Ectodermal cell (in vitro differentiated cells): ENCODE results near the gene TRPM2.

Experiments used
- H3K27ac ChIP-seq: 2 replicates; pipeline ENCODE4 v1.7.0; 2013; ENCODE audit warnings: mild to moderate bottlenecking, low read depth, low read length; ENCODE audit not compliant: insufficient read depth, poor library complexity, severe bottlenecking
- H3K27me3 ChIP-seq: 2 replicates; pipeline ENCODE4 v1.7.0; 2013; ENCODE audit warnings: mild to moderate bottlenecking, low read length; ENCODE audit not compliant: insufficient read depth, control insufficient read depth, poor library complexity, severe bottlenecking
- H3K36me3 ChIP-seq: one replicate; pipeline ENCODE4 v1.7.0; 2013; ENCODE audit warnings: low read length; ENCODE audit not compliant: control insufficient read depth, insufficient read depth
- H3K4me1 ChIP-seq: one replicate; pipeline ENCODE4 v1.7.0; 2013; ENCODE audit warnings: low read length; ENCODE audit not compliant: control insufficient read depth, insufficient read depth
- H3K4me3 ChIP-seq: 2 replicates; pipeline ENCODE4 v1.7.0; 2013; ENCODE audit warnings: low read depth, low read length, control low read depth; ENCODE audit not compliant: insufficient read depth
- H3K9me3 ChIP-seq: 2 replicates; pipeline ENCODE4 v1.7.0; 2013; ENCODE audit warnings: mild to moderate bottlenecking, low read length, moderate library complexity; ENCODE audit not compliant: control insufficient read depth
- WGBS, 2 experiments: methylation state at CpG; one replicate each; pipeline ENCODE4 v1.1.7; 2013; ENCODE audit warnings: missing lambda C conversion rate in 2 of 2; 5-methylcytosine and 5-hydroxymethylcytosine counted together

Gene TRPM2

DNA sequence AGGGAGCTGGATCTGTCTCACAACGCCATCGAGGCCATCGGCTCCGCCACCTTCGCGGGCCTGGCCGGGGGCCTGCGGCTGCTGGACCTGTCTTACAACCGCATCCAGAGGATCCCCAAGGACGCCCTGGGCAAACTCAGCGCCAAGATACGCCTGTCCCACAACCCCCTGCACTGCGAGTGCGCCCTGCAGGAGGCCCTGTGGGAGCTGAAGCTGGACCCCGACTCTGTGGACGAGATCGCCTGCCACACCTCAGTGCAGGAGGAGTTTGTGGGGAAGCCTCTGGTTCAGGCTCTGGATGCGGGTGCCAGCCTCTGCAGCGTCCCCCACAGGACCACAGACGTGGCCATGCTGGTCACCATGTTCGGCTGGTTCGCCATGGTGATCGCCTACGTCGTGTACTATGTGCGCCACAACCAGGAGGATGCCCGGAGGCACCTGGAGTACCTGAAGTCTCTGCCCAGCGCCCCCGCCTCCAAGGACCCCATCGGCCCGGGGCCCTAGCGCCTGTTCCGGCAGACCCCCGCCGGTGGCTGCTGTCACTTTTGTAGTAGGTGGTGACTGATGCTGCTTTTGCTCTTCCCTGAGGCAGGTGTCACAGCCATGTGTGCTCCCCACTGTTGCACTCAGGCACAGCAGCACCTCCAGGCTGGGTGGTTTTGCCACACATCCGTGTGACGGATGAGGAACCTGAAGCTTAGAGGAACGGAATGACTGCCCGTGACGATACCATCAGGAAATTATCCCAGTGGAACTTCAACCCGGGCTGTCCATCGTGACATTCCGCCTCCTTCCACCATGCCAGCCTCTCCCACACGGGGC is 103.7 kb downstream of the TRPM2 start:
- Histone ChIP-seq H3K36me3 (no peaks in the 10 kb centered on the region), H3K27me3 (peaks cover 14% of the 10 kb centered on the region), H3K9me3 (peaks cover 3% of the 10 kb centered on the region), H3K4me3 (no peak overlapping the region), H3K27ac (no peak overlapping the region), H3K4me1 (no peaks in the 10 kb centered on the region)
- WGBS, 2 experiments: 95 to 97% methylated on average over 44 of the region's 44 CpGs

DNA sequence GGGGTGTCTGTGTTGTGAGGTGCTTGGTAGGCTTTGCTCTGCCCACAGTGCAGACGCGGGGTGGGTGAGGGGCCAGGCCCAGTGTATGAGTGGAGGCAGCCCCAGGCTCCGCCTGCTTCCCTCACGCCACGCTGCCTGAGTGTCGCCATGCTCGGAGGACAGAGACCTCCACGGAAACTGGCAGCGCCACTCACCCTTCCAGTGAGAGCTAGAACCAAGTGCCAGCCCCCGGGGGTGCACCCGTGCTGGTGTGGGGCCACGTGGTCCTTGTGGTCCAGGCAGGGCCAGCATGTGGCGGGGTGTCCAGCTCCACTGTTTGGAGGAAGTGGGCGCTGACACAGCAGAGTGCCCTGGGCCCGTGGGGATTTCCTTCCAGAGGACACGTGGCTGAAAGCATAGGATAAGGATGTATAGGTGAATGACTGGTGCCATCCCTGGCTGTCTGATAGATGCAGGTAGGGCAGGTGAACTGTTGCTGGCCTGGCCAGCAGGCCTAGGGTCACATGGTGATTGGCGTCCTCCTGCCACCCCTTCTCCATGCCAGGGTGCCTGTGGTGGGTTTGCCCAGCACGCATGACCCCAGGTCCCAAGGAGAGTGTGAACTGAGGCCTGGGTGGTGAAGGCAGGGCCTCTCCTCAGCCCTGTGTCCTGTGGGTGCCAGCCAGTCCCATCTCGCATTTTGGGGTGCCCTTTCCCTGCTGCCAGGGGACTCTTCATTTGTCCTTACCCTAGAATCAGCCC is 105.7 kb downstream of the TRPM2 start:
- H3K9me3 ChIP-seq: peaks cover 2% of the 10 kb centered on the region
- H3K27me3 ChIP-seq: peaks cover 14% of the 10 kb centered on the region
- no peaks in the 10 kb centered on the region for H3K36me3 ChIP-seq
- H3K4me1 ChIP-seq: no peaks in the 10 kb centered on the region
- 94 to 95% methylated on average over 19 of the region's 19 CpGs for WGBS, 2 experiments
- no peak overlapping the region for H3K4me3 ChIP-seq
- H3K27ac ChIP-seq: no peak overlapping the region

DNA sequence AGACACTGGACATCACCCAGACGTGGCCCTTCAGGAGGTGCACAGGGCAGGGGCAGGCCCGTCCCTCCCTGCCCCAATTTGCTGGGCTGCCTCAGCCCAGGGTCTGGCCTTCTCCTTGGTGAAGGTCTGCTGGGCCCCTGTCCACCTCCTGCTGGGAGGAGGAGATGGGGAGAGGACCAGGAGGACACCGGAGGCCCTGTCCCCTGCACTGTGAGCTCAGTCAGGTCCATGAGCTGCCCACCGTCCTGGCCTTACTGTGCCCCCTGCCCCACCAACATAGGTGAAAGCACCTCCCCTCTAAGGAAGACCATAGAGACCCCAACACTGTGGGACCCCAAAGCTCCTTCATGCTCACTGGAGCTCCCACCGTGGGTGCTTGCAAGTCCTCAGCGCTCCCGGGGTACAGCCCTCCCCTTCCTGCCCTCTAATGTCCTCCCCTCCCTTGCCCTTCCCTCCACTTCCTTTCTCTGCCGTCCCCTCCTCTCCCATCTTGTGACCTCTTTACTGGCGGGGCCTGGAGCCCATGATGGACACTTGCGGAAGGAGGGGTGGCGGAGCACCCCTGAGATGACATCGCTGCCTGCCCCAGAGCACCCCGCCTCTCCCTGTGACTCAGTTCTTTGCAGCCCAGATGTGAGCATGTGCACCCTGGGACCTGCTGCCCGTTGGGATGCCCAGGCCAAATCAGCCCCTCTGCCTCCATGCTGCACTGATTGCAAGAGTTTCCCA is 106.5 kb downstream of the TRPM2 start:
- H3K4me1 ChIP-seq: no peaks in the 10 kb centered on the region
- 92% methylated on average over 14 of the region's 14 CpGs for WGBS, 2 experiments
- H3K9me3 ChIP-seq: no peaks in the 10 kb centered on the region
- H3K36me3 ChIP-seq: no peaks in the 10 kb centered on the region
- no peak overlapping the region for H3K27ac ChIP-seq
- no peak overlapping the region for H3K4me3 ChIP-seq
- H3K27me3 ChIP-seq: peaks cover 9% of the 10 kb centered on the region

DNA sequence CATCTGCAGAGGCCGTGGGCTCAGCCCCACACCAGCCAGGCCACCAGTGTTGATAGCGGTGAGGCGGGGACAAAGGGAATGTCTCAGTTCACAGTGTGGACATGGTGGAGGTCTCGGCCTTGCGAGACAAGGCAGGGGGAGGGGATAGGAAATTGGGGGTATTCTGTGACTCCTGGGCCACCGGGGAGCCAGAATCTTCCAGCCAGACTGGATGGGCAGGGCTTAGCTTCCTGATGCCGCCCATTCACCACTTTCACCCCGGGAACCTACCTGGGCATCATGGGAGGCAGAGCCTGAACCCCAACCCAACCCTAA is 107.0 kb downstream of the TRPM2 start:
- no peak overlapping the region for H3K4me3 ChIP-seq
- 92 to 96% methylated on average over 8 of the region's 8 CpGs for WGBS, 2 experiments
- peaks cover 9% of the 10 kb centered on the region for H3K27me3 ChIP-seq
- H3K27ac ChIP-seq: no peak overlapping the region
- H3K36me3 ChIP-seq: no peaks in the 10 kb centered on the region
- no peaks in the 10 kb centered on the region for H3K4me1 ChIP-seq
- H3K9me3 ChIP-seq: no peaks in the 10 kb centered on the region

DNA sequence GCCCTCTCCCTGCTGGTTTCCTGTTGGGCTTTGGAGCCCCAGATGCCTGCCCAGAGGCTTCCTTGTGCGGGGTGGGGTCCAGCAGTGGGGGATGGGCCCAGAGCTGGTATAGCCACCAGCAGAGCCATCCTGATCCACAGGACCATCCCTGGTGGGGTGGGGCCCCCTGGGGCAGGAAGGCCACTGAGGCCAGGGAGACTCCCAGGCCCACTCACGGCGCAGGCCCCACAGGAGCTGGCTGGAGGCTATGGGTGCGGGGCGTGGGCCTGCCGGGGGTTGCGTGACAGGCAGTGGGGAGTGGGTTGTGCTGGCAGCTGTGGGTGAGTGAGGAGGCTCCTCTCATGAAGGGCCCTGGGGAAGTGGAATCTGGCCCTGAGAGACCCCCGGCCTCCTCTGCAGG is 107.6 kb downstream of the TRPM2 start:
- Histone ChIP-seq H3K9me3 (no peaks in the 10 kb centered on the region), H3K27ac (no peak overlapping the region), H3K27me3 (peaks cover 6% of the 10 kb centered on the region), H3K4me3 (no peak overlapping the region), H3K4me1 (no peaks in the 10 kb centered on the region), H3K36me3 (no peaks in the 10 kb centered on the region)
- WGBS, 2 experiments: 95 to 97% methylated on average over 8 of the region's 8 CpGs

DNA sequence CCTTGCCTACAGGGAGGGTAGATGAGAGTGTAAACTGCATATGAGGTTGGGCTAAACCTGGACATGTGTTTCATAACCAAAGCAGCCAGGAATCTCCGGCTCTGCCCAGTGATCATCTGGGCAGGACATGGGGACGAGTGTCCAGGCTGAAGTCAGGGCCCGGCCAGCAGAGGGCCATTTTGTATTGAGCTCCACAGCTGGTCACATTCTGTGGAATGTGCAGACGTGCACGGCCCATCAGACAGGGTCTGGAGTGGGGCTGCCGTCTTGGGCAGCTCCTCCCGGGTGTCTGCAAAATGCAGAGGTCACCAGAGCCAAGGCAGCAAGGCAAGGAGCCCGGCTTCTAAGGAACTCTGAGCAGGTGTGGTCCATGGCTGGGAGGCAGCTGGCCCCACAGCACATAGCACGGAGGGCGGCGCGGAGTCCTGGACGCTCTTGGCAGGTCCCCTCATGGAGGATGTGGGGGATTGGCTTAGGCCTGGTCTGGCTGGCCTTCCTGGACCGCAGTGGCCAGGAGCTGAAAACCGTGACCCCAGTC is 108.1 kb downstream of the TRPM2 start:
- no peak overlapping the region for H3K4me3 ChIP-seq
- 92% methylated on average over 15 of the region's 15 CpGs for WGBS, 2 experiments
- no peaks in the 10 kb centered on the region for H3K36me3 ChIP-seq

DNA sequence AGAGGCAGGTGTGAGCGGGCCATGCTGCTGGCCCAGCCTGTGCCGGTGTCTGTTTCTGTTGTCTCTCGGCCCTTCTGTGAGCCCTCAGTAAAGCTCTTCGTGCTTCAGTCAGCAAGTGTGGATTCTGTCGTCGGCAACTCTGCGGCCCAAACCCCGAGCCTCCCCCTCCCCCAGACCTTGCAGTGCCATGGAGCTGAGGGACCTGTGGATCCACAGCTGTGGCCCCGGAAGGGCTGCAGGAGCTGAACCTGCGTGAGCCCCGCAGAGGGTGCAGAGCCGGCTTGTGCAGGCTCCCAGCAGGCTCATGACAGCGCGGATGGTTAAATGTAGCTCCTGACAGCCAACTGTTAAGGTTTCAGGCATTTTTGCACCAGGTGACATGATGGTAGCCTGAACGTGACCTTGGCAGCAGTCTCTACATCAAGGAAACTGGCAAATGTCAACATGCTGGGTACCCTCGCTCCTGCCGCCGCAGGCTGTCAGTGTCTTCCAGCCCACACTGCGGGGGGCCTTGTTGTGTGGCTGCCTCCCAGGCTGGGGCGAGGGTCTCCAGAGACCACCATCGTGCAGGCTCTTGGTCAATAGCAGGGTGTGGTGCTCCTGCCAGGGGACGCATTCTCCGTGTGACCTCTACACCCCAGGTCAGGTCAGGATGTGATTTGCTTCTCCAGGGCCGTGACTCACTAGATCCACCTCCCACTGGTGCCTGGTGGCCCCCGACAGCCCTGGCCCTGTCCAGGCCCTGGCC is 108.8 kb downstream of the TRPM2 start:
- Histone ChIP-seq H3K36me3 (no peaks in the 10 kb centered on the region), H3K4me1 (no peaks in the 10 kb centered on the region), H3K27ac (no peak overlapping the region), H3K4me3 (no peak overlapping the region), H3K27me3 (no peaks in the 10 kb centered on the region), H3K9me3 (no peaks in the 10 kb centered on the region)
- WGBS, 2 experiments: 88 to 90% methylated on average over 25 of the region's 25 CpGs

More for the DNA sequence above, 108.1 kb downstream of the TRPM2 start:
- no peak overlapping the region for H3K27ac ChIP-seq
- H3K27me3 ChIP-seq: peaks cover under 1% of the 10 kb centered on the region
- no peaks in the 10 kb centered on the region for H3K9me3 ChIP-seq
- H3K4me1 ChIP-seq: no peaks in the 10 kb centered on the region

DNA sequence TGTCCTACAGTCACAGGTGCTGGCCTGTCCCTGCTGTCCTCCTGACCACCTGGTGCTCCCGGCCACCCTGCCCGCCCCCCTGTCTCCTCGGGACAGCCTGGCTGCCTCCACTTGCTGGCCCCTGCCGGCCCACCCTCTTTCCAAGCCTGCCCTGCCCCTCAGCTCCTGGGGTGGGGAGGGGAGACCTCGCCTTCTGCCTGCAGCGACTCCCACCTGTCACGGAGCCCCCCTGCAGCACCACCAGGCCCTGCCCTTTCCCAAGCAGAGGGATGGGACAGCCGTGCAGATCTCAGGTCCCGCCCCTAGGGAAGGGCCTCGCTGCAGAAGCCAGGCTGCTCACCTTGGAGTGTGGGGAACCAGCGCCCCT is 109.4 kb downstream of the TRPM2 start:
- 87 to 88% methylated on average over 11 of the region's 11 CpGs for WGBS, 2 experiments
- no peaks in the 10 kb centered on the region for H3K9me3 ChIP-seq

DNA sequence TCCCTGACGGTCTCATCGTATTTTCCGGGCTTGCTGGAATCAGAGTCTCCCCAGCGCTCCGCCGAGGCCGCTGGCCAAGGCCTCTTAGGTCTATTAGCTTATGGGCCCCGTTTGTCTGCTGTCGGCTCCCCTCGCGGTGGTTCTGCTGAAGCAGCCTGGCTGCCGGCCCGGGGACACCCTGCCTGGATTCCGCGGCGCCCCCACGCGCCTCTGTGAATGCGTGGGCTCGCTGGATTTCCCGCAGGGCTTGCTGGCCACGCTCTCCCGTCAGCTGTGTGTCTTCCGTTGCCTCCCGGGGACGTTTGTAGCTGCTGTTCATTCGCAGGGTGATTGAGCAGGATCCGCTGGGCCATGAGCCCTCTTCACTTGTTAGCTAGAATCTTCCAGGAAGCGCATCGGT is 110.3 kb downstream of the TRPM2 start:
- Histone ChIP-seq H3K36me3 (no peaks in the 10 kb centered on the region), H3K4me1 (no peaks in the 10 kb centered on the region), H3K4me3 (no peak overlapping the region), H3K27me3 (no peaks in the 10 kb centered on the region), H3K27ac (no peak overlapping the region), H3K9me3 (no peaks in the 10 kb centered on the region)
- WGBS, 2 experiments: 85% methylated on average over 30 of the region's 30 CpGs

More for the DNA sequence above, 109.4 kb downstream of the TRPM2 start:
- no peak overlapping the region for H3K27ac ChIP-seq
- no peaks in the 10 kb centered on the region for H3K27me3 ChIP-seq
- no peaks in the 10 kb centered on the region for H3K4me1 ChIP-seq
- no peaks in the 10 kb centered on the region for H3K36me3 ChIP-seq
- H3K4me3 ChIP-seq: no peak overlapping the region
